ENCODE data around the gene DNAAF1.

DNA sequence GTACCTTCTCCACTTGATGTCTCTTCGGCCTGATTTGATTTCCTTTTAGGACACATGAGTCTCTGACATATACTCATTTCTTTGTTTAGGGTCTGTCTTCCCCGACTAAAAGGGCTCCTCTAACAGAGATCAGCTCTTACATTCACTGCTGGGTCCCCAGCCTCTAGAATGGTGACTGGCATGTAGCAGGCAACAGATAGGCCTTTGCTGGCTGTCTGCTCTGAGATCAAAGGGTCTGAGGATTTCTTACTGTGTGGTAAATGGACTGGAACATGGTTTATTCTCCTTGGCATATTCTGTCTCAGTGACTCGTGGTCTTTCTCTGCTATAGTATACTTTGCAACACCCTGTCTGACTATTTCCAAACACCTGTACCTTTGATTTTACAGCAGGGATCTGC, 16.7 kb downstream of the DNAAF1 start:
- TF ChIP-seq, protein P1, sequence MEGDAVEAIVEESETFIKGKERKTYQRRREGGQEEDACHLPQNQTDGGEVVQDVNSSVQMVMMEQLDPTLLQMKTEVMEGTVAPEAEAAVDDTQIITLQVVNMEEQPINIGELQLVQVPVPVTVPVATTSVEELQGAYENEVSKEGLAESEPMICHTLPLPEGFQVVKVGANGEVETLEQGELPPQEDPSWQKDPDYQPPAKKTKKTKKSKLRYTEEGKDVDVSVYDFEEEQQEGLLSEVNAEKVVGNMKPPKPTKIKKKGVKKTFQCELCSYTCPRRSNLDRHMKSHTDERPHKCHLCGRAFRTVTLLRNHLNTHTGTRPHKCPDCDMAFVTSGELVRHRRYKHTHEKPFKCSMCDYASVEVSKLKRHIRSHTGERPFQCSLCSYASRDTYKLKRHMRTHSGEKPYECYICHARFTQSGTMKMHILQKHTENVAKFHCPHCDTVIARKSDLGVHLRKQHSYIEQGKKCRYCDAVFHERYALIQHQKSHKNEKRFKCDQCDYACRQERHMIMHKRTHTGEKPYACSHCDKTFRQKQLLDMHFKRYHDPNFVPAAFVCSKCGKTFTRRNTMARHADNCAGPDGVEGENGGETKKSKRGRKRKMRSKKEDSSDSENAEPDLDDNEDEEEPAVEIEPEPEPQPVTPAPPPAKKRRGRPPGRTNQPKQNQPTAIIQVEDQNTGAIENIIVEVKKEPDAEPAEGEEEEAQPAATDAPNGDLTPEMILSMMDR (IDR thresholded peaks at IDR 0.05; ENCODE audit: low read depth, low read length) = no peak
- TF ChIP-seq EZH2phosphoT487 (IDR thresholded peaks at IDR 0.05; ENCODE audit: low read depth) = no peak

All from OCI-LY3 (cell line).